ENCODE results near the gene TIGD7. TPM values are rescaled to one million over a fixed set of nuclear protein-coding genes. Genes with fewer than 3 reads are reported as not detected.

TIGD7 gene
- total and polyA plus RNA-seq, 2 of the 13 experiments (the other 11 are each of a cell fraction or from before 2014, with no cell fraction given) = not detected

GRCh38 chr16:3249451-3249850 lies 55.8 kb downstream of the TIGD7 start (continued):
- TF ChIP-seq, protein P1, sequence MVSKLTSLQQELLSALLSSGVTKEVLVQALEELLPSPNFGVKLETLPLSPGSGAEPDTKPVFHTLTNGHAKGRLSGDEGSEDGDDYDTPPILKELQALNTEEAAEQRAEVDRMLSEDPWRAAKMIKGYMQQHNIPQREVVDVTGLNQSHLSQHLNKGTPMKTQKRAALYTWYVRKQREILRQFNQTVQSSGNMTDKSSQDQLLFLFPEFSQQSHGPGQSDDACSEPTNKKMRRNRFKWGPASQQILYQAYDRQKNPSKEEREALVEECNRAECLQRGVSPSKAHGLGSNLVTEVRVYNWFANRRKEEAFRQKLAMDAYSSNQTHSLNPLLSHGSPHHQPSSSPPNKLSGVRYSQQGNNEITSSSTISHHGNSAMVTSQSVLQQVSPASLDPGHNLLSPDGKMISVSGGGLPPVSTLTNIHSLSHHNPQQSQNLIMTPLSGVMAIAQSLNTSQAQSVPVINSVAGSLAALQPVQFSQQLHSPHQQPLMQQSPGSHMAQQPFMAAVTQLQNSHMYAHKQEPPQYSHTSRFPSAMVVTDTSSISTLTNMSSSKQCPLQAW (CRISPR knock-in tag; IDR thresholded peaks at IDR 0.05) = no peak
- TF ChIP-seq REL (CRISPR knock-in tag; conservative IDR thresholded peaks at IDR 0.05) (no peak), ZNF446 (CRISPR knock-in tag; IDR thresholded peaks at IDR 0.05) (no peak), FOXK1 (CRISPR knock-in tag; IDR thresholded peaks at IDR 0.05; ENCODE audit: borderline replicate concordance, low read depth) (no peak)
- TF ChIP-seq, protein P2, sequence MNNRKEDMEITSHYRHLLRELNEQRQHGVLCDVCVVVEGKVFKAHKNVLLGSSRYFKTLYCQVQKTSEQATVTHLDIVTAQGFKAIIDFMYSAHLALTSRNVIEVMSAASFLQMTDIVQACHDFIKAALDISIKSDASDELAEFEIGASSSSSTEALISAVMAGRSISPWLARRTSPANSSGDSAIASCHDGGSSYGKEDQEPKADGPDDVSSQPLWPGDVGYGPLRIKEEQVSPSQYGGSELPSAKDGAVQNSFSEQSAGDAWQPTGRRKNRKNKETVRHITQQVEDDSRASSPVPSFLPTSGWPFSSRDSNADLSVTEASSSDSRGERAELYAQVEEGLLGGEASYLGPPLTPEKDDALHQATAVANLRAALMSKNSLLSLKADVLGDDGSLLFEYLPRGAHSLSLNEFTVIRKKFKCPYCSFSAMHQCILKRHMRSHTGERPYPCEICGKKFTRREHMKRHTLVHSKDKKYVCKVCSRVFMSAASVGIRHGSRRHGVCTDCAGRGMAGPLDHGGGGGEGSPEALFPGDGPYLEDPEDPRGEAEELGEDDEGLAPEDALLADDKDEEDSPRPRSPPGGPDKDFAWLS (CRISPR knock-in tag; IDR thresholded peaks at IDR 0.05; ENCODE audit: borderline replicate concordance) = no peak
- TF ChIP-seq, protein P3, sequence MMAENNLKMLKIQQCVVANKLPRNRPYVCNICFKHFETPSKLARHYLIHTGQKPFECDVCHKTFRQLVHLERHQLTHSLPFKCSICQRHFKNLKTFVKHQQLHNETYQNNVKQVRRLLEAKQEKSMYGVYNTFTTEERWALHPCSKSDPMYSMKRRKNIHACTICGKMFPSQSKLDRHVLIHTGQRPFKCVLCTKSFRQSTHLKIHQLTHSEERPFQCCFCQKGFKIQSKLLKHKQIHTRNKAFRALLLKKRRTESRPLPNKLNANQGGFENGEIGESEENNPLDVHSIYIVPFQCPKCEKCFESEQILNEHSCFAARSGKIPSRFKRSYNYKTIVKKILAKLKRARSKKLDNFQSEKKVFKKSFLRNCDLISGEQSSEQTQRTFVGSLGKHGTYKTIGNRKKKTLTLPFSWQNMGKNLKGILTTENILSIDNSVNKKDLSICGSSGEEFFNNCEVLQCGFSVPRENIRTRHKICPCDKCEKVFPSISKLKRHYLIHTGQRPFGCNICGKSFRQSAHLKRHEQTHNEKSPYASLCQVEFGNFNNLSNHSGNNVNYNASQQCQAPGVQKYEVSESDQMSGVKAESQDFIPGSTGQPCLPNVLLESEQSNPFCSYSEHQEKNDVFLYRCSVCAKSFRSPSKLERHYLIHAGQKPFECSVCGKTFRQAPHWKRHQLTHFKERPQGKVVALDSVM (CRISPR knock-in tag; IDR thresholded peaks at IDR 0.05) = no peak
- TF ChIP-seq, protein P4, sequence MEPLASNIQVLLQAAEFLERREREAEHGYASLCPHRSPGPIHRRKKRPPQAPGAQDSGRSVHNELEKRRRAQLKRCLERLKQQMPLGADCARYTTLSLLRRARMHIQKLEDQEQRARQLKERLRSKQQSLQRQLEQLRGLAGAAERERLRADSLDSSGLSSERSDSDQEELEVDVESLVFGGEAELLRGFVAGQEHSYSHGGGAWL (CRISPR knock-in tag; IDR thresholded peaks at IDR 0.05) = no peak

Measured in HepG2 (cell line).